K562 (cell line): ENCODE data around the gene TAPBPL. TPM values are rescaled to one million over a fixed set of nuclear protein-coding genes. Genes with fewer than 3 reads are reported as not detected.

Source experiments
- ADNP ChIP-seq: fragments of 200-800 bp; sonication (Bioruptor generic); IDR thresholded peaks from 2 replicates; pipeline ENCODE4 v1.6.1; 2016; ENCODE audit warnings: missing genetic modification characterization, missing compliant biosample characterization
- CLOCK ChIP-seq: fragments of 250-450 bp; sonication (Bioruptor Pico); IDR thresholded peaks from 2 replicates; pipeline ENCODE4 v1.4.0; 2020; ENCODE audit warnings: mild to moderate bottlenecking, moderate library complexity, borderline replicate concordance
- E2F1 ChIP-seq: sonication (generic); formaldehyde crosslinking; IDR thresholded peaks from 2 replicates; pipeline ENCODE4 v1.8.1; 2023; ENCODE audit warnings: mild to moderate bottlenecking, missing genetic modification reagents, moderate library complexity
- FOXA1 ChIP-seq: fragments of 450-650 bp; IDR thresholded peaks from 2 replicates; pipeline ENCODE4 v1.6.1; 2016; ENCODE audit warnings: mild to moderate bottlenecking, borderline replicate concordance
- ID3 ChIP-seq, 2 experiments: fragments of 250-450 bp in 1 of 2; fragments of 450-650 bp in 1 of 2; sonication (Bioruptor Pico) in 1 of 2; IDR thresholded peaks; 2 replicates each; pipeline versions ENCODE4 v1.6.1 to v1.8.0; 2016 to 2021; ENCODE audit warnings: mild to moderate bottlenecking in 2 of 2, moderate library complexity in 2 of 2, missing compliant biosample characterization in 1 of 2, missing genetic modification characterization in 1 of 2
- IRF1 ChIP-seq: sonication (generic); formaldehyde crosslinking; IDR thresholded peaks from 2 replicates; pipeline ENCODE4 v1.8.0; 2022; ENCODE audit warnings: missing genetic modification reagents, mild to moderate bottlenecking, borderline replicate concordance
- LARP7 ChIP-seq: fragments of 450-650 bp; IDR thresholded peaks from 2 replicates; pipeline ENCODE4 v1.6.1; 2016
- POLR2B ChIP-seq: fragments of 450-650 bp; IDR thresholded peaks from 2 replicates; pipeline ENCODE4 v1.6.1; 2018; ENCODE audit warnings: low read depth; ENCODE audit not compliant: partially characterized antibody
- RB1 ChIP-seq: fragments of 450-650 bp; IDR thresholded peaks from 2 replicates; pipeline ENCODE4 v1.6.1; 2017; ENCODE audit warnings: low read depth, mild to moderate bottlenecking
- SNAPC5 ChIP-seq: fragments of 250-450 bp; sonication (Bioruptor Pico); IDR thresholded peaks from 2 replicates; pipeline ENCODE4 v1.8.0; 2021; ENCODE audit warnings: moderate library complexity, mild to moderate bottlenecking, inconsistent platforms
- TCF3 ChIP-seq: sonication (generic); formaldehyde crosslinking; IDR thresholded peaks from 2 replicates; pipeline ENCODE4 v1.4.0; 2020; ENCODE audit warnings: mild to moderate bottlenecking, missing genetic modification reagents
- THAP12 ChIP-seq: fragments of 250-450 bp; sonication (Bioruptor Pico); IDR thresholded peaks from 2 replicates; pipeline ENCODE4 v1.9.0; 2021; ENCODE audit warnings: mild to moderate bottlenecking, inconsistent platforms
- ZBTB9 ChIP-seq: fragments of 450-650 bp; formaldehyde crosslinking; IDR thresholded peaks from 2 replicates; pipeline ENCODE4 v1.4.0; 2020; ENCODE audit warnings: mild to moderate bottlenecking, moderate library complexity
- ZNF133 ChIP-seq: fragments of 250-450 bp; sonication (Bioruptor Pico); IDR thresholded peaks from 2 replicates; pipeline ENCODE4 v1.4.0; 2020; ENCODE audit warnings: mild to moderate bottlenecking
- ZNF174 ChIP-seq: fragments of 250-450 bp; sonication (Bioruptor Pico); IDR thresholded peaks from 2 replicates; pipeline ENCODE4 v1.4.0; 2020; ENCODE audit warnings: mild to moderate bottlenecking
- ZNF274 ChIP-seq: IDR thresholded peaks from 2 replicates; pipeline ENCODE4 v1.6.1; 2011; ENCODE audit warnings: low read depth, mild to moderate bottlenecking, low read length, moderate library complexity, borderline replicate concordance
- ZNF764 ChIP-seq: fragments of 250-450 bp; sonication (Bioruptor Pico); IDR thresholded peaks from 2 replicates; pipeline ENCODE4 v1.4.0; 2020; ENCODE audit warnings: low read depth, mild to moderate bottlenecking, moderate library complexity
- polyA plus RNA-seq, 8 experiments: library from polyadenylated mRNA; depleted of rRNA in 4 of 8; stranded (reverse) in 5 of 8; unstranded in 3 of 8; fragments of >200 nt; fragmentation: Nextera tagmentation in 2 of 8; fragmentation: Illumina TruSeq in 1 of 8; extraction: Ambion mirVana in 2 of 8; extraction: Trizol in 1 of 8; gene quantifications; 2 replicates each; pipeline versions ENCODE4 v1.2.1 to v1.2.3, GENCODE V29; 2011 to 2014; ENCODE audit warnings: inconsistent platforms in 1 of 8, missing spikeins in 1 of 8
- total RNA-seq, 7 experiments: library from RNA; depleted of rRNA in 6 of 7; stranded (reverse); fragments of >200 nt in 6 of 7; fragmentation: Illumina TruSeq in 2 of 7; extraction: Trizol in 2 of 7; gene quantifications; 2 replicates each; pipeline versions ENCODE4 v1.2.1 to v1.2.3, GENCODE V29; 2011 to 2021; ENCODE audit warnings: low replicate concordance in 1 of 7

TAPBPL gene
- total and polyA plus RNA-seq, 9 of the 15 experiments (the other 6 are each of a cell fraction or from before 2014, with no cell fraction given), result 0.29 to 1.6 (median 0.45) TPM

GRCh38 chr12:6451348-6452244 lies at the start of gene TAPBPL (continued):
- no peak for TF ChIP-seq ID3 (CRISPR knock-in tag; IDR thresholded peaks at IDR 0.05)
- peak; percentile 50; the same call in 1 of the 2 replicates for TF ChIP-seq ID3 (tag; IDR thresholded peaks at IDR 0.05)
- TF ChIP-seq POLR2B, result no peak
- TF ChIP-seq THAP12 (CRISPR knock-in tag), result no peak
- TF ChIP-seq ZNF764 (CRISPR knock-in tag), result no peak
- TF ChIP-seq ZNF274, result no peak
- no peak for TF ChIP-seq LARP7
- no peak for TF ChIP-seq FOXA1
- no peak for TF ChIP-seq ZNF133 (CRISPR knock-in tag)
- no peak for TF ChIP-seq ADNP (tag)
- TF ChIP-seq CLOCK (CRISPR knock-in tag), result no peak
- TF ChIP-seq TCF3, result no peak
- no peak for TF ChIP-seq IRF1
- no peak for TF ChIP-seq SNAPC5 (CRISPR knock-in tag)
- no peak for TF ChIP-seq RB1
- TF ChIP-seq ZNF174, result no peak
- TF ChIP-seq E2F1 (CRISPR knock-in tag), result no peak
- TF ChIP-seq ZBTB9, result no peak
